Bronchial epithelial cell (primary cell): ENCODE data around the gene ARV1. TPM values are rescaled to one million over a fixed set of nuclear protein-coding genes. Genes with fewer than 3 reads are reported as not detected.
A peak's percentile ranks its signal among the peaks of the same experiment; 100 is the strongest.

ENCODE experiments used
- DNase-seq: peaks from one replicate; pipeline ENCODE4 v3.0.0-alpha.2; 2010; ENCODE audit warnings: low read depth
- FAIRE-seq: peaks from 2 replicates; lab custom pipeline; 2011; peaks lifted over from hg19 to GRCh38; lab: Jason Lieb, UNC
- H3K27me3 ChIP-seq: 2 replicates; pipeline ENCODE4 v1.5.1; 2011; ENCODE audit warnings: low read length; ENCODE audit not compliant: control insufficient read depth, insufficient read depth
- H3K36me3 ChIP-seq: 2 replicates; pipeline ENCODE4 v1.5.1; 2011; ENCODE audit warnings: low read length; ENCODE audit not compliant: control insufficient read depth, insufficient read depth
- H3K4me3 ChIP-seq: 2 replicates; pipeline ENCODE4 v1.5.1; 2011; ENCODE audit warnings: mild to moderate bottlenecking, low read depth, low read length, control low read depth
- total RNA-seq: library from RNA; depleted of rRNA; stranded (reverse); fragments of >200 nt; gene quantifications from 2 replicates; pipeline ENCODE4 v1.2.1, GENCODE V29; 2014
- TF ChIP-seq, protein P1 (sequence below): IDR thresholded peaks from 2 replicates; pipeline ENCODE4 v1.5.1; 2011; ENCODE audit warnings: mild to moderate bottlenecking, moderate library complexity, low read length, control low read depth, inconsistent platforms; ENCODE audit not compliant: insufficient read depth, severe bottlenecking

Gene ARV1
- total RNA-seq: 4.7 and 9.0 TPM in 2 replicates

DNA sequence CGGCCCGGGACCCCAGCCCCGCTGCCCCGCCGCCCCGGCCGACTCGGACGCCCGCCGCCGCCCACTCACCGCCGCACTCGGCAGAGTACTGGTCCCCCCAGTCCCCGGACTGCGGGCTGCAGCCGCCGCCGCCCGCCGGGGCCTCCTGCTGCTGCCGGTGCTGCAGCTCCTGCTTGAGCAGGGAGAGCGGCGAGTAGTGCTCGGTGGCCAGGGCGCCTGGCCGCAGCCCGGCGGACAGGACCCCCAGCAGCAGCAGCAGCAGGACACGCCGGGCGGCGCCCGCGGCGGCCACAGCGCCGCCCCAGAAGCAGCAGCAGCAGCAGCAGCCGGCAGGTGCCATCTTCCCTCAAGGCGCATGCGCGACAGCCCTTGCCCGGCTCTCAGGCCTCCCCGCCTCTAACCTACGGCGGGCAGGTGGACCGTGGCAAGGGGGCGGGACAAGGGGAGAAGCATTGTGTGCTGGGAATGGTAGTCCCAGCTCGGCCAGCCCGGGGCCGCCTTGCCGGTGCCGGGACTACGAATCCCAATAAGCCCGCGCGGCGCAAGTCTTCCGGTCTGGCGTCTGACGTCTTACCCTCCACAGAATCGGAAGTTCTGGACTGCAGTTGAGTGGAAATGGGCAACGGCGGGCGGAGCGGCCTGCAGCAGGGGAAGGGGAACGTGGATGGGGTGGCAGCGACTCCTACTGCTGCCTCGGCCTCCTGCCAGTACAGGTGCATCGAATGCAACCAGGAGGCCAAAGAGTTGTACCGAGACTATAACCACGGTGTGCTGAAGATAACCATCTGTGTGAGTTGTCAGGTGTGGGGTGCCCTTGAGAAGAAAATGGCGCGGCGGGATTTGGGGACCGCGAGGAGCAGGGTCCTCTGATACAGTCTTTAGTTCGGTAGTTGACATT is at the start of gene ARV1, which contains the start of gene TTC13:
Gene ARV1, plus strand, starts transcription at position 604 of the 898 bp plus-strand sequence. Its CDS starts 12 bp downstream, at position 616.
Gene TTC13, minus strand, starts transcription at position 371 of the 898 bp plus-strand sequence. Its CDS starts 31 bp downstream, at position 340.
- FAIRE-seq (no peak), DNase-seq (peak; percentile 95)
- no peaks in the 10 kb centered on the region for H3K27me3 ChIP-seq
- H3K4me3 ChIP-seq: peak within 1 kb of the TSS; percentile 92
- TF ChIP-seq, protein P1, sequence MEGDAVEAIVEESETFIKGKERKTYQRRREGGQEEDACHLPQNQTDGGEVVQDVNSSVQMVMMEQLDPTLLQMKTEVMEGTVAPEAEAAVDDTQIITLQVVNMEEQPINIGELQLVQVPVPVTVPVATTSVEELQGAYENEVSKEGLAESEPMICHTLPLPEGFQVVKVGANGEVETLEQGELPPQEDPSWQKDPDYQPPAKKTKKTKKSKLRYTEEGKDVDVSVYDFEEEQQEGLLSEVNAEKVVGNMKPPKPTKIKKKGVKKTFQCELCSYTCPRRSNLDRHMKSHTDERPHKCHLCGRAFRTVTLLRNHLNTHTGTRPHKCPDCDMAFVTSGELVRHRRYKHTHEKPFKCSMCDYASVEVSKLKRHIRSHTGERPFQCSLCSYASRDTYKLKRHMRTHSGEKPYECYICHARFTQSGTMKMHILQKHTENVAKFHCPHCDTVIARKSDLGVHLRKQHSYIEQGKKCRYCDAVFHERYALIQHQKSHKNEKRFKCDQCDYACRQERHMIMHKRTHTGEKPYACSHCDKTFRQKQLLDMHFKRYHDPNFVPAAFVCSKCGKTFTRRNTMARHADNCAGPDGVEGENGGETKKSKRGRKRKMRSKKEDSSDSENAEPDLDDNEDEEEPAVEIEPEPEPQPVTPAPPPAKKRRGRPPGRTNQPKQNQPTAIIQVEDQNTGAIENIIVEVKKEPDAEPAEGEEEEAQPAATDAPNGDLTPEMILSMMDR: peak; percentile 38
- no peaks in the 10 kb centered on the region for H3K36me3 ChIP-seq

DNA sequence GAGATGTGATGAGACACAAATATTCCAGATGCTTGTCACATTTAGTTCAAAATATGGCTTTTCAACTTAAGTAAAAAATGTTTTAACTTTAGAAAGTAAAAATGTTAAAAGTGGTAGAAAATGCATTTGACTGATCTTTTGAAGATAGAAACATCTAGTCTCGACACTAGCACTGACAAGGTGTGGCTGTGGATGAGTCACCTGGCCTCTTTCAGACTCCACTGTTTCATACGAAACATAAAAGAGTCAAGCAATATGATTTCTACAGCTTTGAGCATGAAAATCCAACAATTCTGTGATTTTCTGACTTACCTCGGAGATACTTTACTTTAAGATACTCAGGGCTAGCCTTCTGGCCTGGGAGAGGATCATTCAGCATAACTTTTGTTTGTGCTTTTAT is 47.9 kb upstream of the ARV1 start:
- no peak for FAIRE-seq
- DNase-seq: peak; percentile 38
- Histone ChIP-seq H3K36me3 (peaks cover 3% of the 10 kb centered on the region), H3K4me3 (no peak overlapping the region), H3K27me3 (no peaks in the 10 kb centered on the region)
- TF ChIP-seq, protein P1: no peak

DNA sequence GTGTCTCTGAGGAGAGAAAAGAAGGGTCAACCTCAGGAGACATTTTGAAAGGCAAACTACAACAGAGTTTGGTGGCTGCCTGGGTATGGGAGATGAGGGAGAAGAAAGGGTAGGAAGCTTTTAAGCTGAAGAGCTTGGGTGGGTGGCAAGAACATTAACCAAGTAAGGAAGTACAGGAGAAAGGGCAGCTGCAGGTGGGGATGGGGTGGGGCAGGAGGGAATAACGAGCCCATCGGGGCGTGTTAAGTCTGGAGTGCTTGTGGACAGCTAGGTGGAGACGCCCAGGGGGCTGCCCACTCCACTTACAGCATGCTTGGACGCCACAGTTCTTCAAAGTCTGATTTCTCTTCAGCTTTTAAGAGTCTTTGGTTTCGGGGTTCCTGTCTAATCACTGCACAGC is 43.0 kb upstream of the ARV1 start:
- Histone ChIP-seq H3K4me3 (no peak overlapping the region), H3K36me3 (no peaks in the 10 kb centered on the region), H3K27me3 (no peaks in the 10 kb centered on the region)
- no peak for DNase-seq
- FAIRE-seq: no peak
- TF ChIP-seq, protein P1: no peak

DNA sequence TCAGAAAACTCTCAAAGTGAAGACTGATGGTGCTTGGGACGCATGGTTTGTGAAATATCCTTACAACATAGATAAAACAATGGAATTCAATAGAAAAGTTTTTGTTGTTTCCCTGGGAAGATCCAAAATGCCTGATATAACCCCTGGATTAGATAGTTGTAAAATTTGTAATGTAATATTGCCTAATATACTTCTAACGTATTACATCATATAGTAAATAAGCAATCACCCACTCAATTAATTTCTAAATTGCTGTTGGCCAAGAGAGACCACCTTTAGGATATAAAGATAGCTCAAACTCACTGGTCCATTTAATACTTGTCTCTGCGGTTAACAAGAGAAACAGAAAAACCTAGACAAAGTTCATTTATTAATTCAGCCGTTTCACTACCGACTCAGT is 42.4 kb upstream of the ARV1 start:
- FAIRE-seq (no peak), DNase-seq (no peak)
- H3K4me3 ChIP-seq: no peak overlapping the region
- H3K27me3 ChIP-seq: no peaks in the 10 kb centered on the region
- H3K36me3 ChIP-seq: no peaks in the 10 kb centered on the region
- TF ChIP-seq, protein P1: no peak

DNA sequence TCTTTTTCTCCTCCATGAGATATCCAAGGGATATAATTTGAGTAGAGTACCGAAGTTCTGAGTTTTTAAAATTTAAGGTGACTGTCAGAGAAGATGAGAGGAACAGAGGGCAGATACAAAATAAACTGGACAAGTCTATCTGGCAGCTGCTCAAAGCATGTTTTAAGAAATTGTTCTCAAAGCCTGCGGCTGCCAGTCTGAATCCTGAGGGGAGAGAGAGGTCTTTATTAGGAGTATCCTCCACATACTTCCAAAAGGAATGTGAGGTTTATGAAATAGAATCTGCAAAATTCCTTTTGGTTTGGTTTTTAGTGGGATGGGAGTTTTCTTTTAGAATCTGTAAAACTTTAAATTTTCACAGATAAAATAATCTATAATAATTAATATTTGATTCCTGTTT is 41.5 kb upstream of the ARV1 start:
- DNase-seq: no peak
- FAIRE-seq: no peak
- TF ChIP-seq, protein P1: no peak
- Histone ChIP-seq H3K4me3 (no peak overlapping the region), H3K27me3 (no peaks in the 10 kb centered on the region), H3K36me3 (no peaks in the 10 kb centered on the region)
